Trophoblast cell (in vitro differentiated cells and primary cell): ENCODE data around the gene NRCAM.

Experiments used
- DNase-seq, 2 donors: peaks; one replicate each; pipeline ENCODE4 v3.0.0-alpha.2; 2016
- H2AFZ ChIP-seq: 2 replicates; pipeline ENCODE4 v1.6.1; 2013; ENCODE audit warnings: low read length, moderate library complexity, mild to moderate bottlenecking; ENCODE audit not compliant: insufficient read depth, poor library complexity
- H2AK5ac ChIP-seq: 2 replicates; pipeline ENCODE4 v1.6.1; 2013; ENCODE audit warnings: mild to moderate bottlenecking, low read length
- H2BK120ac ChIP-seq: 2 replicates; pipeline ENCODE4 v1.6.1; 2013; ENCODE audit warnings: low read length, mild to moderate bottlenecking, moderate library complexity; ENCODE audit not compliant: insufficient read depth, poor library complexity
- H2BK12ac ChIP-seq: 2 replicates; pipeline ENCODE4 v1.6.1; 2013; ENCODE audit warnings: mild to moderate bottlenecking, low read length, moderate library complexity
- H2BK5ac ChIP-seq: 2 replicates; pipeline ENCODE4 v1.6.1; 2013; ENCODE audit warnings: low read length, low read depth, moderate library complexity, mild to moderate bottlenecking; ENCODE audit not compliant: poor library complexity
- H3K14ac ChIP-seq: 2 replicates; pipeline ENCODE4 v1.6.1; 2013; ENCODE audit warnings: mild to moderate bottlenecking, low read length
- H3K18ac ChIP-seq: 2 replicates; pipeline ENCODE4 v1.6.1; 2013; ENCODE audit warnings: mild to moderate bottlenecking, low read length
- H3K23ac ChIP-seq: 2 replicates; pipeline ENCODE4 v1.6.1; 2013; ENCODE audit warnings: low read length
- H3K27ac ChIP-seq: 2 replicates; pipeline ENCODE4 v1.5.1; 2013; ENCODE audit warnings: low read depth, mild to moderate bottlenecking, inconsistent platforms, low read length, moderate library complexity
- H3K27me3 ChIP-seq: 2 replicates; pipeline ENCODE4 v1.6.1; 2013; ENCODE audit warnings: inconsistent platforms, mild to moderate bottlenecking, low read length, moderate library complexity; ENCODE audit not compliant: insufficient read depth
- H3K36me3 ChIP-seq, 2 experiments: 1 replicate in 1 of 2; 2 replicates in 1 of 2; pipeline ENCODE4 v1.6.1; 2013; ENCODE audit warnings: low read length in 2 of 2, mild to moderate bottlenecking in 2 of 2, moderate library complexity in 1 of 2; ENCODE audit not compliant: insufficient read depth in 2 of 2, control insufficient read depth in 1 of 2
- H3K4ac ChIP-seq: 2 replicates; pipeline ENCODE4 v1.6.1; 2013; ENCODE audit warnings: low read depth, mild to moderate bottlenecking, low read length, moderate library complexity
- H3K4me1 ChIP-seq, 2 experiments: 1 replicate in 1 of 2; 2 replicates in 1 of 2; pipeline ENCODE4 v1.6.1; 2013; ENCODE audit warnings: low read length in 2 of 2, mild to moderate bottlenecking in 2 of 2, moderate library complexity in 1 of 2; ENCODE audit not compliant: insufficient read depth in 2 of 2, control insufficient read depth in 1 of 2
- H3K4me2 ChIP-seq: 2 replicates; pipeline ENCODE4 v1.6.1; 2013; ENCODE audit warnings: inconsistent platforms, mild to moderate bottlenecking, low read length, moderate library complexity
- H3K4me3 ChIP-seq: 2 replicates; pipeline ENCODE4 v1.5.1; 2013; ENCODE audit warnings: mild to moderate bottlenecking, low read depth, low read length, inconsistent platforms
- H3K79me1 ChIP-seq: one replicate; pipeline ENCODE4 v1.6.1; 2013; ENCODE audit warnings: low read length
- H3K79me2 ChIP-seq: 2 replicates; pipeline ENCODE4 v1.6.1; 2013; ENCODE audit warnings: low read length, mild to moderate bottlenecking; ENCODE audit not compliant: control insufficient read depth, insufficient read depth, poor library complexity
- H3K9ac ChIP-seq: 2 replicates; pipeline ENCODE4 v1.6.1; 2013; ENCODE audit warnings: mild to moderate bottlenecking, low read length
- H3K9me3 ChIP-seq: 2 replicates; pipeline ENCODE4 v1.6.1; 2013; ENCODE audit warnings: low read depth, mild to moderate bottlenecking, control low read depth, inconsistent platforms, low read length; ENCODE audit not compliant: insufficient read depth
- H4K12ac ChIP-seq: 2 replicates; pipeline ENCODE4 v1.6.1; 2013; ENCODE audit warnings: low read depth, mild to moderate bottlenecking, low read length, moderate library complexity
- H4K8ac ChIP-seq: 2 replicates; pipeline ENCODE4 v1.6.1; 2013; ENCODE audit warnings: low read depth, mild to moderate bottlenecking, low read length, moderate library complexity
- H4K91ac ChIP-seq: one replicate; pipeline ENCODE4 v1.6.1; 2013; ENCODE audit warnings: low read depth, mild to moderate bottlenecking, low read length, moderate library complexity
- WGBS: extraction: QIAGEN DNeasy Blood & Tissue Kit; methylation state at CpG from one replicate; pipeline ENCODE4 v1.1.7; 2013; ENCODE audit warnings: missing lambda C conversion rate; ENCODE audit not compliant: insufficient read length, insufficient coverage; ENCODE audit errors: extremely low coverage; 5-methylcytosine and 5-hydroxymethylcytosine counted together

NRCAM gene

DNA sequence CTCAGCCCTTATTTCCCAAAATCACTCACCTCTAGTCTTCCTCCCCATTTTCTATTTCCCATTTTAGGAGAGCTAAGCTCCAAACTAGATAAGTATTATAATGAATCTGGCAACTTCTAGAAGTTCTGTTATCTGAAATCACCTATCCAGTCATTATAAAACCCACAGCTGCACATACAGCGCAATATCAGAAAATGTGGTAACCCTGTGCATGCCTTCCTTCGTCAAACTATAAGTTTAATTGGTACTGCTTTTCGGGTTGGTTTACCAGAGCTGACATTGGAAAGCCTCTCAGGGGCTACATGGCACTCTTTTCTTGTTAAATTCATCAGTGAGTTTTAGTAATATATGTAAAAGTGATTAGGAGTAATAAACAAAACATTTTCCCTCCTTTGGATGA lies 327.7 kb downstream of the NRCAM start:
- H2AFZ ChIP-seq = no peak overlapping the region
- no peak overlapping the region for H2AK5ac ChIP-seq
- WGBS = no CpG with 5 or more reads among the region's 3 CpGs
- no peak overlapping the region for H2BK12ac ChIP-seq
- H3K79me2 ChIP-seq = no peaks in the 10 kb centered on the region
- H3K9ac ChIP-seq = no peak overlapping the region
- no peak overlapping the region for H3K4me3 ChIP-seq
- H4K91ac ChIP-seq = no peak overlapping the region
- H3K79me1 ChIP-seq = peaks cover 10% of the 10 kb centered on the region
- no peak overlapping the region for H4K8ac ChIP-seq
- peaks cover 16 to 17% of the 10 kb centered on the region in 2 experiments for H3K4me1 ChIP-seq
- H3K4ac ChIP-seq = no peak overlapping the region
- H3K27ac ChIP-seq = no peak overlapping the region
- no peaks in the 10 kb centered on the region for H3K36me3 ChIP-seq
- no peak overlapping the region for H3K14ac ChIP-seq
- no peak overlapping the region for H2BK120ac ChIP-seq
- H3K9me3 ChIP-seq = peaks cover 2% of the 10 kb centered on the region
- no peaks in the 10 kb centered on the region for H3K27me3 ChIP-seq
- H2BK5ac ChIP-seq = no peak overlapping the region
- H3K4me2 ChIP-seq = no peak overlapping the region
- no peak overlapping the region for H3K18ac ChIP-seq
- no peak overlapping the region for H4K12ac ChIP-seq
- no peak for DNase-seq
- no peak overlapping the region for H3K23ac ChIP-seq

GRCh38 chr7:108127461-108127860 lies 328.8 kb downstream of the NRCAM start:
- Histone ChIP-seq H3K4me2 (peak overlapping the region; percentile 0), H3K27me3 (no peaks in the 10 kb centered on the region), H3K4me3 (no peak overlapping the region), H3K79me1 (peaks cover 8% of the 10 kb centered on the region), H3K4me1 (peaks cover 11% of the 10 kb centered on the region in 2 experiments), H3K36me3 (no peaks in the 10 kb centered on the region), H2BK12ac (peak overlapping the region; percentile 33), H3K14ac (no peak overlapping the region), H2AK5ac (no peak overlapping the region), H3K18ac (peak overlapping the region; percentile 15), H4K12ac (no peak overlapping the region), H3K4ac (no peak overlapping the region), H2BK5ac (peak overlapping the region; percentile 7), H2BK120ac (peak overlapping the region; percentile 40), H4K8ac (no peak overlapping the region), H3K9me3 (peaks cover 2% of the 10 kb centered on the region), H3K79me2 (no peaks in the 10 kb centered on the region), H2AFZ (no peak overlapping the region), H3K23ac (no peak overlapping the region), H3K27ac (peak overlapping the region; percentile 52), H4K91ac (peak overlapping the region; percentile 24), H3K9ac (no peak overlapping the region)
- DNase-seq = no peak
- no CpG with 5 or more reads among the region's 5 CpGs for WGBS

GRCh38 chr7:108124820-108125219 lies 331.4 kb downstream of the NRCAM start:
- Histone ChIP-seq H3K27me3 (no peaks in the 10 kb centered on the region), H3K27ac (no peak overlapping the region), H2AFZ (no peak overlapping the region), H4K8ac (no peak overlapping the region), H4K12ac (no peak overlapping the region), H3K4me1 (peaks cover 9% of the 10 kb centered on the region in 2 experiments), H3K14ac (no peak overlapping the region), H3K4ac (no peak overlapping the region), H3K79me1 (peaks cover 6% of the 10 kb centered on the region), H4K91ac (no peak overlapping the region), H2BK12ac (no peak overlapping the region), H3K4me3 (no peak overlapping the region), H3K23ac (no peak overlapping the region), H2BK5ac (no peak overlapping the region), H3K4me2 (no peak overlapping the region), H3K36me3 (no peaks in the 10 kb centered on the region), H3K9ac (no peak overlapping the region), H2AK5ac (no peak overlapping the region), H3K9me3 (peaks cover 2% of the 10 kb centered on the region), H2BK120ac (no peak overlapping the region), H3K79me2 (no peaks in the 10 kb centered on the region), H3K18ac (no peak overlapping the region)
- WGBS = no CpG with 5 or more reads among the region's 3 CpGs
- DNase-seq = no peak

DNA sequence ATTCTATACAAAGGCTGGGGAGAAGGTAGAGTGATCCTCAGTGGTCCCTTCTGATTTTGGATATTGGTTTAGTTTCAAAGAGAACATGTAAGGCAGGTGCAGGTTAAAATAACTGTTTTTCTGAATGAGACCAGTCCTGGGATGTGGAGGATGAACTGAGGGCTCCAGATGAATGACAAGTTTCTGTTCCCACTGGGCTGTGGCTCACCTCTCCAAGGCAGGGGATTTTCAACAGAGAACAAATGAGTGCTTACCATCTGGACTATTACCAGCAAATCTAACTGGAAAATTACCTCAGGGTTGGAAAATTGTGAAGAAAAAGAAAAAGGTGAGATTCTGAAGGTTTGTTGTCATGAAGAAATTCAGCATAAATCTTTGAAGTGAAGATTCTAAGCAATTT lies 334.1 kb downstream of the NRCAM start:
- no peak overlapping the region for H3K4me2 ChIP-seq
- H3K27me3 ChIP-seq = no peaks in the 10 kb centered on the region
- no peak overlapping the region for H2BK12ac ChIP-seq
- H4K8ac ChIP-seq = no peak overlapping the region
- no peak overlapping the region for H4K12ac ChIP-seq
- no peaks in the 10 kb centered on the region for H3K4me1 ChIP-seq
- no peak overlapping the region for H3K18ac ChIP-seq
- no peak overlapping the region for H3K23ac ChIP-seq
- H2AFZ ChIP-seq = no peak overlapping the region
- H2BK120ac ChIP-seq = no peak overlapping the region
- no peak overlapping the region for H2AK5ac ChIP-seq
- H3K79me1 ChIP-seq = no peaks in the 10 kb centered on the region
- H3K14ac ChIP-seq = no peak overlapping the region
- no peak overlapping the region for H3K4ac ChIP-seq
- no peaks in the 10 kb centered on the region for H3K9me3 ChIP-seq
- no peak overlapping the region for H3K4me3 ChIP-seq
- H4K91ac ChIP-seq = no peak overlapping the region
- H3K36me3 ChIP-seq = no peaks in the 10 kb centered on the region
- no peaks in the 10 kb centered on the region for H3K79me2 ChIP-seq
- H3K9ac ChIP-seq = no peak overlapping the region
- no peak overlapping the region for H2BK5ac ChIP-seq
- H3K27ac ChIP-seq = no peak overlapping the region
- DNase-seq = no peak
